Mesenchymal stem cell (in vitro differentiated cells and primary cell): Measurements from ENCODE around the gene PATZ1.
A peak's percentile ranks its signal among the peaks of the same experiment; 100 is the strongest.

Source experiments
- DNase-seq: peaks from one replicate; pipeline ENCODE4 v3.0.0-alpha.2; 2013
- H2AFZ ChIP-seq: one replicate; pipeline ENCODE4 v1.6.1; 2013; ENCODE audit warnings: low read depth, mild to moderate bottlenecking, control low read depth, inconsistent platforms, low read length, moderate library complexity
- H2AK5ac ChIP-seq: 2 replicates; pipeline ENCODE4 v1.6.1; 2013; ENCODE audit warnings: low read length, moderate library complexity, mild to moderate bottlenecking, inconsistent platforms; ENCODE audit not compliant: severe bottlenecking
- H2BK120ac ChIP-seq: one replicate; pipeline ENCODE4 v1.6.1; 2013; ENCODE audit warnings: low read depth, mild to moderate bottlenecking, inconsistent platforms, low read length, moderate library complexity
- H2BK12ac ChIP-seq, 2 experiments: one replicate each; pipeline ENCODE4 v1.6.1; 2013; ENCODE audit warnings: inconsistent platforms in 2 of 2, low read length in 2 of 2, mild to moderate bottlenecking in 2 of 2, moderate library complexity in 2 of 2, control low read depth in 1 of 2
- H2BK15ac ChIP-seq: one replicate; pipeline ENCODE4 v1.6.1; 2013; ENCODE audit warnings: mild to moderate bottlenecking, low read depth, inconsistent platforms; ENCODE audit not compliant: poor library complexity, severe bottlenecking
- H2BK5ac ChIP-seq: 2 replicates; pipeline ENCODE4 v1.6.1; 2013; ENCODE audit warnings: low read depth, mild to moderate bottlenecking, low read length, control low read depth, inconsistent platforms; ENCODE audit not compliant: poor library complexity, severe bottlenecking
- H3K14ac ChIP-seq, 2 experiments: one replicate each; pipeline ENCODE4 v1.6.1; 2013; ENCODE audit warnings: inconsistent platforms in 2 of 2, low read length in 2 of 2, control low read depth in 1 of 2, mild to moderate bottlenecking in 1 of 2, moderate library complexity in 1 of 2
- H3K18ac ChIP-seq, 2 experiments: one replicate each; pipeline ENCODE4 v1.6.1; 2013; ENCODE audit warnings: inconsistent platforms in 2 of 2, low read length in 2 of 2, control low read depth in 1 of 2, low read depth in 1 of 2, mild to moderate bottlenecking in 1 of 2
- H3K23ac ChIP-seq, 2 experiments: one replicate each; pipeline ENCODE4 v1.6.1; 2013; ENCODE audit warnings: inconsistent platforms in 2 of 2, low read length in 2 of 2, mild to moderate bottlenecking in 2 of 2, moderate library complexity in 2 of 2, control low read depth in 1 of 2
- H3K27ac ChIP-seq: 2 replicates; pipeline ENCODE4 v1.5.1; 2013; ENCODE audit warnings: mild to moderate bottlenecking, moderate library complexity, low read length, control low read depth, inconsistent platforms; ENCODE audit not compliant: poor library complexity, severe bottlenecking
- H3K27me3 ChIP-seq, 2 experiments: 2 replicates each; pipeline versions ENCODE4 v1.6.1 to v1.7.0; 2013; ENCODE audit warnings: low read length in 2 of 2, mild to moderate bottlenecking in 2 of 2, moderate library complexity in 2 of 2, control low read depth in 1 of 2, inconsistent platforms in 1 of 2; ENCODE audit not compliant: control insufficient read depth in 1 of 2, insufficient read depth in 1 of 2
- H3K36me3 ChIP-seq, 2 experiments: 2 replicates each; pipeline versions ENCODE4 v1.6.1 to v1.7.0; 2013; ENCODE audit warnings: low read length in 2 of 2, control low read depth in 1 of 2, inconsistent platforms in 1 of 2, low read depth in 1 of 2, mild to moderate bottlenecking in 1 of 2; ENCODE audit not compliant: insufficient read depth in 2 of 2, control insufficient read depth in 1 of 2
- H3K4ac ChIP-seq, 2 experiments: one replicate each; pipeline ENCODE4 v1.6.1; 2013; ENCODE audit warnings: inconsistent platforms in 2 of 2, low read length in 2 of 2, mild to moderate bottlenecking in 2 of 2, moderate library complexity in 2 of 2, control low read depth in 1 of 2, low read depth in 1 of 2
- H3K4me1 ChIP-seq: 2 replicates; pipeline ENCODE4 v1.6.1; 2013; ENCODE audit warnings: low read depth, low read length, control low read depth; ENCODE audit not compliant: control insufficient read depth, insufficient read depth
- H3K4me2 ChIP-seq: 2 replicates; pipeline ENCODE4 v1.6.1; 2013; ENCODE audit warnings: low read length, mild to moderate bottlenecking, inconsistent platforms; ENCODE audit not compliant: poor library complexity, severe bottlenecking
- H3K4me3 ChIP-seq, 2 experiments: 2 replicates each; pipeline versions ENCODE4 v1.5.1 to v1.7.0; 2013; ENCODE audit warnings: low read length in 2 of 2, mild to moderate bottlenecking in 2 of 2, control low read depth in 1 of 2, low read depth in 1 of 2; ENCODE audit not compliant: insufficient read depth in 1 of 2
- H3K79me1 ChIP-seq: replicated peaks from 2 replicates; pipeline ENCODE4 v1.6.1; 2013; ENCODE audit warnings: mild to moderate bottlenecking, control low read depth, low read length, inconsistent platforms; ENCODE audit not compliant: poor library complexity, severe bottlenecking
- H3K9ac ChIP-seq: 2 replicates; pipeline ENCODE4 v1.7.0; 2013; ENCODE audit warnings: mild to moderate bottlenecking, low read length, moderate library complexity
- H3K9me3 ChIP-seq: 2 replicates; pipeline ENCODE4 v1.7.0; 2013; ENCODE audit warnings: mild to moderate bottlenecking, low read length; ENCODE audit not compliant: control insufficient read depth
- H4K8ac ChIP-seq: one replicate; pipeline ENCODE4 v1.6.1; 2013; ENCODE audit warnings: inconsistent platforms, mild to moderate bottlenecking, low read length, moderate library complexity
- H4K91ac ChIP-seq: one replicate; pipeline ENCODE4 v1.6.1; 2013; ENCODE audit warnings: mild to moderate bottlenecking, low read length, inconsistent platforms
- WGBS: methylation state at CpG from one replicate; pipeline ENCODE4 v1.1.7; 2013; ENCODE audit warnings: mixed read lengths; 5-methylcytosine and 5-hydroxymethylcytosine counted together

PATZ1 gene

DNA sequence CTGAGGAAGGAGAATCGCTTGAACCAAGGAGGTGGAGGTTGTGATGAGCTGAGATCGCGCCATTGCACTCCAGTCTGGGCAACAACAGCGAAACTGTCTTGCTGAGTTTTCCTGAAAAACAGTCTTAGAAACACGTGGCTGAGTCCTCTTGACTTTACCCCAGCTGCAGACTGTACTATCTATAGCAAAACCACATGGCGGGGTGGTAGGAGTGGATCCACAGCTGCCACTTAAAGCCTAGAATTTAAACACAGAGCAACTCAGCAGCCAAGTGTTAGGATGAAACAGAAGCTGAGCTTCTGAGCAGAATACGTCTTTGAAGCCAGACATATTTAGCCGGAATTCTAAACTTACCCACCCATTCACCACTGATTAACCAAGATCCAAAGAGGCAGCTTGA lies 14.1 kb downstream of the PATZ1 start:
- Histone ChIP-seq H4K91ac (no peak overlapping the region), H2AFZ (no peak overlapping the region), H3K4me3 (no peak overlapping the region), H3K36me3 (peaks cover 57 to 58% of the 10 kb centered on the region in 2 experiments), H4K8ac (no peak overlapping the region), H3K9me3 (no peaks in the 10 kb centered on the region), H3K23ac (no peak overlapping the region), H3K14ac (no peak overlapping the region), H2BK12ac (no peak overlapping the region), H2BK5ac (no peak overlapping the region), H3K4me2 (no peak overlapping the region), H3K79me1 (peaks cover 31% of the 10 kb centered on the region), H3K9ac (no peak overlapping the region), H3K27ac (no peak overlapping the region), H3K18ac (no peak overlapping the region), H2BK15ac (no peak overlapping the region), H3K4ac (no peak overlapping the region), H2BK120ac (no peak overlapping the region), H2AK5ac (no peak overlapping the region), H3K4me1 (peaks cover 24% of the 10 kb centered on the region), H3K27me3 (no peaks in the 10 kb centered on the region)
- DNase-seq = no peak
- 97% methylated on average over 8 of the region's 8 CpGs for WGBS

DNA sequence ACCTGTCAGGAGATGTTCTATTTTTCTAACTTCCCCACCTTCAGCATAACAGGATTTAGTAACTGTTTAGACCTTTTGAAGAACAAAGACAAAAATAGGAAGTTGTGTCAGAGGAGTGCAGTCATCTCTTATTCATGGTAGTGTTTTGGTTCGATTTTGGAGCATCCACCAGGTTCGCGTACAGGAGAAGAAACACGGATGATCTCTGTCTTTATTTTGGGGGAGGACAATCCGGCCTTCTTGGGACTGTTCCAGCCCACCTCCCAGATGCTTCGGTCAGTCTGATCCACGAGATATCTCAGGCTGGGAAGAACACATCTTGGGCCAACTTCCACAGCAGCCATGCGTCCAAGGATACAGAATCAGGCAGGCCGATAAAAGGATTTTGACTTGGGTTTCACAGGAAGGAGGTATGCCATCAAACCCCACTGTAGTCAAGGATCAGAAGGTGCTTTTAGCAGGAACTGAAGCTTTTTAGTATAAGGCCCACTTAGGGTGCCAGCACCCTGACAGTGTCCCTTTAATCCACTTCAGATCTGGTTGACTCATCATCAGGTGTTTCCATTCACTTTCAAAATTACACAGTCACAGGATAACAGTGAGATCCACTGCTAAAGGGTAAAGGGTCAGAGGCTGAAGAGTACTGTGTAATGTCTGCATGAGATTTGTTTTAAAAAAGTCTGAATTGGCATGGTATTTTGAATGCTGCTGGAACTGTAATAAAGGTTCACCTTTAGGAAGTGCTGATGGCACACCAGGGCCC lies 16.5 kb downstream of the PATZ1 start:
- no peak for DNase-seq
- 92% methylated on average over 9 of the region's 9 CpGs for WGBS
- Histone ChIP-seq H2BK12ac (no peak overlapping the region), H2BK5ac (no peak overlapping the region), H3K18ac (no peak overlapping the region), H3K4me1 (peaks cover 22% of the 10 kb centered on the region), H2BK15ac (no peak overlapping the region), H2BK120ac (no peak overlapping the region), H3K79me1 (peaks cover 27% of the 10 kb centered on the region), H2AFZ (no peak overlapping the region), H3K27ac (no peak overlapping the region), H3K4me2 (no peak overlapping the region), H3K4ac (no peak overlapping the region), H3K4me3 (no peak overlapping the region), H4K91ac (no peak overlapping the region), H3K9me3 (no peaks in the 10 kb centered on the region), H4K8ac (no peak overlapping the region), H2AK5ac (no peak overlapping the region), H3K27me3 (no peaks in the 10 kb centered on the region), H3K36me3 (peaks cover 59 to 66% of the 10 kb centered on the region in 2 experiments), H3K9ac (no peak overlapping the region), H3K14ac (no peak overlapping the region), H3K23ac (no peak overlapping the region)

DNA sequence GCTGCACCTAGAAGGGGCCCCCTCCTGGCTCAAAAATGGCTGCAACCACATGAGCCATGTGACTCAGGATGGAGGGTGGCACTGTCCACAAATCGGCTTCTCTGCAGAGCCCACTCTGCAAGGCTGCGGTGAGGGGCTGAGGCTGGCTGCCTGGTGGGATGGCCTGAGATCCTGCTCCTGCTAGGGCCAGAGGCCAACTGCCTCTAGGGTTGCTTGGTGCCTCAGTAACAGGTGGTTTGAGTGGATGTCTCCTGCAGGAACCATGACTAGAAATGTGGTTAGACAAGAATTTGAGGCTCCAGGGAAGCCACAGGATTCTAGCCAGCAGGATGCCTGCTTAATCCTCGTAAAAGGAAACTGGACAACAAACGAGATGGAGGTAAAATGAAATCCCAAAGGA lies 17.1 kb downstream of the PATZ1 start:
- 91% methylated on average over 4 of the region's 4 CpGs for WGBS
- Histone ChIP-seq H3K27ac (peak overlapping the region; percentile 48), H4K91ac (no peak overlapping the region), H3K14ac (no peak overlapping the region), H3K27me3 (no peaks in the 10 kb centered on the region), H3K4ac (no peak overlapping the region), H2BK120ac (no peak overlapping the region), H2BK12ac (no peak overlapping the region), H2BK15ac (no peak overlapping the region), H3K9me3 (no peaks in the 10 kb centered on the region), H3K18ac (no peak overlapping the region), H3K79me1 (peaks cover 23% of the 10 kb centered on the region), H2AK5ac (peak overlapping the region; percentile 57), H3K4me1 (peaks cover 22% of the 10 kb centered on the region), H4K8ac (no peak overlapping the region), H3K4me2 (peak overlapping the region; percentile 1), H2AFZ (no peak overlapping the region), H3K4me3 (no peak overlapping the region), H3K9ac (no peak overlapping the region), H2BK5ac (no peak overlapping the region), H3K23ac (no peak overlapping the region), H3K36me3 (peaks cover 56 to 59% of the 10 kb centered on the region in 2 experiments)
- DNase-seq = peak; percentile 49

DNA sequence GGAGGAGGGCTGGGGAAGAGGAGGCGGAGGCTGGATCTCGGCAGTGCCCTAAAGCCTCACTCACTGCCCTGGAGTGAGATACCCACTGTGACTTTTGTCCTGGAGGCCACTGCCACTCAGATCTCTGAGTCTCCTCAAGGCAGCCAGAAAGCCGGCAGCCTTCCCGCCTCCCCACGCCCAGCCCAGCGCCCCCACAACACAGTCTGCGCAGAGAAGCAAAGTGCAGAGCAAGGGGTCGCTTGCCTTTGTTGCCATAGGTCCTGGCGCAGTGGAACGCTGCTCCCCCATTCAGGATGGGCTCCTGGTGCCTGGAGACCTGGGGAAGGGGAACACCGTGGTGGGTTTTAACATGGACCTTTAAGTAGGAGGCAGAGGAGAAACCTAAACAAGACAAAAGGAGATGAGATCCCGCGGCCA lies 17.6 kb downstream of the PATZ1 start:
- Histone ChIP-seq H2BK120ac (no peak overlapping the region), H3K27me3 (no peaks in the 10 kb centered on the region), H3K79me1 (peaks cover 20% of the 10 kb centered on the region), H3K4me3 (no peak overlapping the region), H3K9me3 (no peaks in the 10 kb centered on the region), H3K18ac (no peak overlapping the region), H3K14ac (no peak overlapping the region), H3K36me3 (peaks cover 54 to 57% of the 10 kb centered on the region in 2 experiments), H2BK15ac (no peak overlapping the region), H3K27ac (peak overlapping the region; percentile 48), H3K4ac (no peak overlapping the region), H2AFZ (no peak overlapping the region), H2AK5ac (peak overlapping the region; percentile 57), H3K4me1 (peaks cover 22% of the 10 kb centered on the region), H3K23ac (no peak overlapping the region), H2BK12ac (no peak overlapping the region), H4K91ac (no peak overlapping the region), H4K8ac (no peak overlapping the region), H3K4me2 (no peak overlapping the region), H3K9ac (no peak overlapping the region), H2BK5ac (no peak overlapping the region)
- 94% methylated on average over 13 of the region's 13 CpGs for WGBS
- DNase-seq = no peak
